ENCODE measurements around the gene MICOS13. TPM values are rescaled to one million over a fixed set of nuclear protein-coding genes. Genes with fewer than 3 reads are reported as not detected.

MICOS13 gene
- total and polyA plus RNA-seq, 10 of the 15 experiments (the other 5 are each of a cell fraction or from before 2014, with no cell fraction given) = 9.4 to 211 (median 51.3) TPM

GRCh38 chr19:5700455-5701092 lies 20.3 kb upstream of the MICOS13 start:
- ChIA-PET POLR2A (no interaction called here), RAD21 (ENCODE audit: unreplicated experiment) (no interaction called here), SMC1A (ENCODE audit: uncharacterized antibody, unreplicated experiment) (no interaction called here), CTCF (interaction anchor here (3.4 kb wide), 1 partner anchor 11 kb away, joined by 18 read pairs; the partner anchor contains the start of gene RPL36)
- Histone ChIP-seq H3K4me2 (ENCODE audit: control insufficient read depth, insufficient read depth) (no peak overlapping the region), H3K9me3 (replicated peaks; ENCODE audit: control insufficient read depth, insufficient read depth, low read length) (no peaks in the 10 kb centered on the region; the same call in 2 of the 3 replicates), H3K4me1 (ENCODE audit: control insufficient read depth, insufficient read depth, low read length) (no peaks in the 10 kb centered on the region), H3K36me3 (ENCODE audit: control insufficient read depth in 2 of 2, insufficient read depth in 2 of 2, low read length in 1 of 2) (peaks cover 20 to 47% of the 10 kb centered on the region in 2 experiments), H3K79me2 (ENCODE audit: control insufficient read depth, insufficient read depth, low read length) (no peaks in the 10 kb centered on the region), H3K27ac (ENCODE audit: control insufficient read depth, insufficient read depth) (no peak overlapping the region), H4K20me1 (ENCODE audit: control insufficient read depth, insufficient read depth) (no peaks in the 10 kb centered on the region), H3K9ac (ENCODE audit: control insufficient read depth, insufficient read depth, low read length) (no peak overlapping the region), H3K27me3 (replicated peaks in 1 of 2; ENCODE audit: control insufficient read depth in 2 of 2, insufficient read depth in 2 of 2, low read length in 1 of 2) (no peaks in the 10 kb centered on the region), H2AFZ (ENCODE audit: control insufficient read depth, low read depth, low read length) (no peak overlapping the region), H3K4me3 (no peak overlapping the region)
- ATAC-seq (no peak), DNase-seq (ENCODE audit: low read depth, low spot score) (no peak), FAIRE-seq (no peak)
- BruUV-seq (replicated peaks) = no TSS peak
- intact Hi-C loops (cut with micrococcal nuclease; ENCODE audit: unreplicated experiment) (no loop called here), in situ Hi-C loops (cut with MboI) (no loop called here)
- 90% methylated on average over 22 of the region's 22 CpGs for WGBS (ENCODE audit: insufficient coverage, insufficient replicate concordance, low lambda C conversion rate, missing lambda C conversion rate)
- TF ChIP-seq POLR2A (IDR thresholded peaks at IDR 0.05; ENCODE audit: low read depth, low read length) = peak; percentile 63
- TF ChIP-seq, protein P1, sequence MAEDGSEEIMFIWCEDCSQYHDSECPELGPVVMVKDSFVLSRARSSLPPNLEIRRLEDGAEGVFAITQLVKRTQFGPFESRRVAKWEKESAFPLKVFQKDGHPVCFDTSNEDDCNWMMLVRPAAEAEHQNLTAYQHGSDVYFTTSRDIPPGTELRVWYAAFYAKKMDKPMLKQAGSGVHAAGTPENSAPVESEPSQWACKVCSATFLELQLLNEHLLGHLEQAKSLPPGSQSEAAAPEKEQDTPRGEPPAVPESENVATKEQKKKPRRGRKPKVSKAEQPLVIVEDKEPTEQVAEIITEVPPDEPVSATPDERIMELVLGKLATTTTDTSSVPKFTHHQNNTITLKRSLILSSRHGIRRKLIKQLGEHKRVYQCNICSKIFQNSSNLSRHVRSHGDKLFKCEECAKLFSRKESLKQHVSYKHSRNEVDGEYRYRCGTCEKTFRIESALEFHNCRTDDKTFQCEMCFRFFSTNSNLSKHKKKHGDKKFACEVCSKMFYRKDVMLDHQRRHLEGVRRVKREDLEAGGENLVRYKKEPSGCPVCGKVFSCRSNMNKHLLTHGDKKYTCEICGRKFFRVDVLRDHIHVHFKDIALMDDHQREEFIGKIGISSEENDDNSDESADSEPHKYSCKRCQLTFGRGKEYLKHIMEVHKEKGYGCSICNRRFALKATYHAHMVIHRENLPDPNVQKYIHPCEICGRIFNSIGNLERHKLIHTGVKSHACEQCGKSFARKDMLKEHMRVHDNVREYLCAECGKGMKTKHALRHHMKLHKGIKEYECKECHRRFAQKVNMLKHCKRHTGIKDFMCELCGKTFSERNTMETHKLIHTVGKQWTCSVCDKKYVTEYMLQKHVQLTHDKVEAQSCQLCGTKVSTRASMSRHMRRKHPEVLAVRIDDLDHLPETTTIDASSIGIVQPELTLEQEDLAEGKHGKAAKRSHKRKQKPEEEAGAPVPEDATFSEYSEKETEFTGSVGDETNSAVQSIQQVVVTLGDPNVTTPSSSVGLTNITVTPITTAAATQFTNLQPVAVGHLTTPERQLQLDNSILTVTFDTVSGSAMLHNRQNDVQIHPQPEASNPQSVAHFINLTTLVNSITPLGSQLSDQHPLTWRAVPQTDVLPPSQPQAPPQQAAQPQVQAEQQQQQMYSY (CRISPR knock-in tag; IDR thresholded peaks at IDR 0.05) = no peak

Data from GM12878 (cell line).